Gastrocnemius medialis (tissue), 4 donors: ENCODE data around the gene FRY. TPM values are rescaled to one million over a fixed set of nuclear protein-coding genes. Genes with fewer than 3 reads are reported as not detected.

Source experiments
- ATAC-seq, 2 donors: fragments of 150-250 bp; one replicate each; pipeline ENCODE4 v1.9.1; 2016
- DNase-seq, 2 donors: peaks; one replicate each; pipeline ENCODE4 v3.0.0-alpha.2; 2019
- H3K27ac ChIP-seq, 4 donors: fragments of 200-600 bp; sonication (generic); 1 replicate in 1 of 4; 2 replicates in 3 of 4; pipeline ENCODE4 v1.5.1; 2016 to 2018; ENCODE audit warnings: mild to moderate bottlenecking in 2 of 4, moderate library complexity in 1 of 4
- H3K27me3 ChIP-seq, 3 donors: fragments of 200-600 bp; sonication (generic) in 2 of 3; 1 replicate in 1 of 3; 2 replicates in 2 of 3; pipeline versions ENCODE4 v1.5.1 to v1.6.0; 2016 to 2019; ENCODE audit warnings: mild to moderate bottlenecking in 1 of 3, moderate library complexity in 1 of 3
- H3K36me3 ChIP-seq, 2 donors: fragments of 200-600 bp; sonication (generic) in 1 of 2; one replicate each; pipeline ENCODE4 v1.5.1; 2017 to 2018
- H3K4me1 ChIP-seq, 2 donors: fragments of 200-600 bp; sonication (generic) in 1 of 2; one replicate each; pipeline ENCODE4 v1.5.1; 2016 to 2017; ENCODE audit warnings: mild to moderate bottlenecking in 2 of 2
- H3K4me3 ChIP-seq, 4 donors: fragments of 200-600 bp; sonication (generic) in 3 of 4; 1 replicate in 1 of 4; 2 replicates in 3 of 4; pipeline ENCODE4 v1.5.1; 2016 to 2019; ENCODE audit warnings: mild to moderate bottlenecking in 2 of 4
- H3K9me3 ChIP-seq, 3 donors: fragments of 200-600 bp; sonication (generic) in 2 of 3; 1 replicate in 1 of 3; 2 replicates in 2 of 3; pipeline ENCODE4 v1.5.1; 2016 to 2019
- CTCF ChIP-seq, 5 experiments: fragments of 450-650 bp in 3 of 5; fragments of 200-600 bp in 2 of 5; sonication (generic) in 2 of 5; IDR thresholded peaks in 4 of 5; conservative IDR thresholded peaks in 1 of 5; 1 replicate in 4 of 5; 2 replicates in 1 of 5; pipeline ENCODE4 v1.5.1; 2016 to 2019; ENCODE audit warnings: antibody characterized with exemption in 5 of 5, mild to moderate bottlenecking in 3 of 5, moderate library complexity in 3 of 5
- POLR2A ChIP-seq, 2 donors: fragments of 450-650 bp; IDR thresholded peaks; one replicate each; pipeline ENCODE4 v1.6.1; 2017; ENCODE audit warnings: antibody characterized with exemption in 2 of 2, mild to moderate bottlenecking in 2 of 2, moderate library complexity in 2 of 2
- in situ Hi-C, 4 donors: fragments of 200-750 bp; cut with MboI; loops; one replicate each; pipeline versions ENCODE4 v1.15.0 to v1.8.0; 2017; ENCODE audit warnings: low sequenced_read_pairs in 4 of 4
- intact Hi-C: fragments of 100-400 bp; cut with DNase I; formaldehyde crosslinking; loops from one replicate; pipeline ENCODE4 v1.15.1; 2023; ENCODE audit warnings: low total_unique reads
- total RNA-seq, 4 donors: library from RNA; depleted of rRNA; stranded (reverse); fragments of >200 nt; gene quantifications; one replicate each; pipeline versions ENCODE4 v1.1.0 to v1.2.3, GENCODE V29; 2016

FRY gene
- total RNA-seq, 4 donors from 2014 or later = 10.1 to 48.3 (median 21.4) TPM

GRCh38 chr13:32330441-32330840 lies 298.9 kb downstream of the FRY start:
- ATAC-seq (no peak), DNase-seq (no peak)
- intact Hi-C loops (no loop called here), in situ Hi-C loops (no loop called here)
- no peaks in the 10 kb centered on the region for H3K4me1 ChIP-seq
- H3K4me3 ChIP-seq = no peak overlapping the region
- H3K9me3 ChIP-seq = no peaks in the 10 kb centered on the region
- no peak overlapping the region for H3K27ac ChIP-seq
- TF ChIP-seq POLR2A (IDR thresholded peaks at IDR 0.05) (no peak), CTCF (IDR thresholded peaks at IDR 0.05 in 4 of 5, conservative IDR thresholded peaks at IDR 0.05 in 1 of 5) (no peak)
- no peaks in the 10 kb centered on the region for H3K27me3 ChIP-seq
- H3K36me3 ChIP-seq = no peaks in the 10 kb centered on the region

GRCh38 chr13:32334671-32335070 lies 303.1 kb downstream of the FRY start:
- intact Hi-C loops = no loop called here
- no peaks in the 10 kb centered on the region for H3K36me3 ChIP-seq
- DNase-seq (no peak), ATAC-seq (no peak)
- TF ChIP-seq POLR2A (IDR thresholded peaks at IDR 0.05) (no peak), CTCF (IDR thresholded peaks at IDR 0.05 in 4 of 5, conservative IDR thresholded peaks at IDR 0.05 in 1 of 5) (no peak)
- no peak overlapping the region for H3K27ac ChIP-seq
- no peaks in the 10 kb centered on the region for H3K4me1 ChIP-seq
- in situ Hi-C loops = no loop called here
- H3K27me3 ChIP-seq = no peaks in the 10 kb centered on the region
- H3K9me3 ChIP-seq = no peaks in the 10 kb centered on the region
- H3K4me3 ChIP-seq = no peak overlapping the region

GRCh38 chr13:32340914-32341313 lies 309.3 kb downstream of the FRY start:
- TF ChIP-seq POLR2A (IDR thresholded peaks at IDR 0.05) (no peak), CTCF (IDR thresholded peaks at IDR 0.05 in 4 of 5, conservative IDR thresholded peaks at IDR 0.05 in 1 of 5) (no peak)
- Histone ChIP-seq H3K4me3 (no peak overlapping the region), H3K27me3 (no peaks in the 10 kb centered on the region), H3K36me3 (no peaks in the 10 kb centered on the region), H3K9me3 (no peaks in the 10 kb centered on the region), H3K4me1 (no peaks in the 10 kb centered on the region), H3K27ac (no peak overlapping the region)
- DNase-seq (no peak), ATAC-seq (no peak)
- in situ Hi-C loops (no loop called here), intact Hi-C loops (no loop called here)

GRCh38 chr13:32347651-32348050 lies 316.1 kb downstream of the FRY start:
- intact Hi-C loops = no loop called here
- ATAC-seq = no peak

More at GRCh38 chr13:32347651-32348050, 316.1 kb downstream of the FRY start:
- Histone ChIP-seq H3K4me3 (no peak overlapping the region), H3K27ac (no peak overlapping the region), H3K27me3 (no peaks in the 10 kb centered on the region), H3K4me1 (no peaks in the 10 kb centered on the region), H3K36me3 (no peaks in the 10 kb centered on the region), H3K9me3 (no peaks in the 10 kb centered on the region)
- no peak for DNase-seq
- TF ChIP-seq POLR2A (IDR thresholded peaks at IDR 0.05) (no peak), CTCF (IDR thresholded peaks at IDR 0.05 in 4 of 5, conservative IDR thresholded peaks at IDR 0.05 in 1 of 5) (no peak)
- in situ Hi-C loops = no loop called here
